Cardiac muscle cell (in vitro differentiated cells and primary cell): ENCODE measurements around the gene PRKCZ. TPM values are rescaled to one million over a fixed set of nuclear protein-coding genes. Genes with fewer than 3 reads are reported as not detected.

Source experiments
- DNase-seq, 2 donors: peaks; one replicate each; pipeline versions ENCODE4 v3.0.0 to v3.0.0-alpha.2; 2010 to 2017; ENCODE audit warnings: low read depth in 1 of 2, low spot score in 1 of 2
- H3K27ac ChIP-seq: fragments of 200-600 bp; sonication (generic); 2 replicates; pipeline ENCODE4 v1.5.1; 2016
- H3K27me3 ChIP-seq: fragments of 200-600 bp; sonication (generic); 2 replicates; pipeline ENCODE4 v1.6.0; 2016; ENCODE audit warnings: control low read depth
- H3K36me3 ChIP-seq: fragments of 200-600 bp; sonication (generic); 2 replicates; pipeline ENCODE4 v1.5.1; 2016; ENCODE audit warnings: control low read depth
- H3K4me1 ChIP-seq: fragments of 200-600 bp; sonication (generic); 2 replicates; pipeline ENCODE4 v1.8.1; 2017; ENCODE audit warnings: low read depth, mild to moderate bottlenecking, mixed run types
- H3K4me3 ChIP-seq: fragments of 200-600 bp; sonication (generic); 2 replicates; pipeline ENCODE4 v1.5.1; 2016; ENCODE audit warnings: mild to moderate bottlenecking
- H3K9me3 ChIP-seq: fragments of 200-600 bp; sonication (generic); 2 replicates; pipeline ENCODE4 v1.5.1; 2017; ENCODE audit warnings: low read depth, mild to moderate bottlenecking, control low read depth
- polyA plus RNA-seq: library from polyadenylated mRNA; unstranded; fragments of >200 nt; fragmentation: Nextera tagmentation; extraction: Ambion mirVana; gene quantifications from 2 replicates; pipeline ENCODE4 v1.2.1, GENCODE V29; 2016
- total RNA-seq: library from RNA; depleted of rRNA; stranded (reverse); fragments of >200 nt; gene quantifications from 2 replicates; pipeline ENCODE4 v1.2.3, GENCODE V29; 2016
- TF ChIP-seq, protein P1 (sequence below): IDR thresholded peaks from 2 replicates; pipeline ENCODE4 v1.5.1; 2012; ENCODE audit warnings: low read depth, mild to moderate bottlenecking, low read length

The PRKCZ gene
- total and polyA plus RNA-seq, 2 experiments from 2014 or later = 44.6 to 50.9 TPM

DNA sequence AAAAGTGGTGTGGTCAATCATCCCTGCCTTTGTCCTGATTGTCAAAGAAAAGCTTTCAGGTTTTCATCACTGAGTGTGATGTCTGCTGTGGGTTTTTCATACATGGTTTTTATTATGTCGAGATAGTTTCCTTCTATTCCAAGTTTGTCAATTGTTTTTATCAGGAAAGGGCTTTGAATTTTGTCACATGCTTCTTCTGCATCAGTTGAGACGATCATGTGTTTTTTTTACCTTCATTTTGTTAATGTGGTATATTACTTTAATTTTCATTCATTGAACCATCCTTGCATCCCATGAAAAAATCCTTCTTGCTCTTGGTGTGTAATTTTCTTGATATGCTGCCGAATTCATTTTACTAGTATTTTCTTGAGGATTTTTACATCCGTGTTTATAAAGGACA lies 15.5 kb downstream of the PRKCZ start:
- TF ChIP-seq, protein P1, sequence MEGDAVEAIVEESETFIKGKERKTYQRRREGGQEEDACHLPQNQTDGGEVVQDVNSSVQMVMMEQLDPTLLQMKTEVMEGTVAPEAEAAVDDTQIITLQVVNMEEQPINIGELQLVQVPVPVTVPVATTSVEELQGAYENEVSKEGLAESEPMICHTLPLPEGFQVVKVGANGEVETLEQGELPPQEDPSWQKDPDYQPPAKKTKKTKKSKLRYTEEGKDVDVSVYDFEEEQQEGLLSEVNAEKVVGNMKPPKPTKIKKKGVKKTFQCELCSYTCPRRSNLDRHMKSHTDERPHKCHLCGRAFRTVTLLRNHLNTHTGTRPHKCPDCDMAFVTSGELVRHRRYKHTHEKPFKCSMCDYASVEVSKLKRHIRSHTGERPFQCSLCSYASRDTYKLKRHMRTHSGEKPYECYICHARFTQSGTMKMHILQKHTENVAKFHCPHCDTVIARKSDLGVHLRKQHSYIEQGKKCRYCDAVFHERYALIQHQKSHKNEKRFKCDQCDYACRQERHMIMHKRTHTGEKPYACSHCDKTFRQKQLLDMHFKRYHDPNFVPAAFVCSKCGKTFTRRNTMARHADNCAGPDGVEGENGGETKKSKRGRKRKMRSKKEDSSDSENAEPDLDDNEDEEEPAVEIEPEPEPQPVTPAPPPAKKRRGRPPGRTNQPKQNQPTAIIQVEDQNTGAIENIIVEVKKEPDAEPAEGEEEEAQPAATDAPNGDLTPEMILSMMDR = no peak
- Histone ChIP-seq H3K4me3 (no peak overlapping the region), H3K27ac (no peak overlapping the region), H3K27me3 (no peaks in the 10 kb centered on the region), H3K36me3 (peaks cover 5% of the 10 kb centered on the region), H3K9me3 (no peaks in the 10 kb centered on the region), H3K4me1 (no peaks in the 10 kb centered on the region)
- DNase-seq = no peak

DNA sequence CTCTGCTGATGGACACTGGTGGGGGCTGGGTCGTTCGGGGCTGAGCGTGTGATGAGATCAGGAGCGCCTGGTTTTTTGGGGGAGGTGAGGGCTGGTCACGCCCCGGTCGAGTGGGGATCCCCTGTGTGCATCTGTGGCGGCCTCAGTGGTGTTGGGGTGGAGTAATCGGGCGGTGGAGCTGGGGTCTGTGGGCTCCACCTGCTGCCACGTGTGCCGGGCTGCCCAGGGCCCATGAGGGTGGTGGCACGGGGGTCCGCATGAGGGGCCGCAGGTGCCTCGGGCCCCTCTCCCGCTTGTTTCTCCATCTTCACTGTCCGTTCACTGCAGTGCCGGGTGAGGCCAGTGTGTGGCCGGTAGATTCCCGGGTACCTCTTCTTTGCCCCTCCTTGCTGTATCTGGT lies 17.2 kb downstream of the PRKCZ start:
- no peak overlapping the region for H3K4me3 ChIP-seq
- TF ChIP-seq, protein P1 = no peak
- DNase-seq = no peak
- no peaks in the 10 kb centered on the region for H3K4me1 ChIP-seq
- no peak overlapping the region for H3K27ac ChIP-seq
- H3K36me3 ChIP-seq = peaks cover 3% of the 10 kb centered on the region
- H3K27me3 ChIP-seq = no peaks in the 10 kb centered on the region
- no peaks in the 10 kb centered on the region for H3K9me3 ChIP-seq

DNA sequence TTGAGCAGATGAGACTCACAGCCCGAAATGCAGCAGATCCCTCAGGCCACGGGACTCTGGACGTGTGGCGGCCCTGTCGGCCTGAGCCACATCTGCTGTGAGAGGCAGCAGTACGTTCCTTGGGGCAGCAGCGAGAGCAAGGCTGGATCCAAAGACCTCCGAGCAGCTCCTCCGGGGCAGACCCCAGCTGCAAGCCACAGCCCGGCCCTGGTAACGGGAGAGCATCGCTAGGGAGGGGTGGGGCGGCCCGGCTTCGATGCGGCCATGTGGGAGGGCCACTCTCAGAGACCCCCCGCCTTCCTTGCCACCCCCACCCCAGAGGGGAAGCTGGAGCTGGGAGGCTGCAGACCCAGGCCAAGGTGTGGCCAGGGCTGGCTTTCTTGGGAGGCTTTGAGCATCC lies 17.8 kb downstream of the PRKCZ start:
- Histone ChIP-seq H3K9me3 (no peaks in the 10 kb centered on the region), H3K4me1 (no peaks in the 10 kb centered on the region), H3K4me3 (no peak overlapping the region), H3K36me3 (peaks cover 3% of the 10 kb centered on the region), H3K27ac (no peak overlapping the region), H3K27me3 (no peaks in the 10 kb centered on the region)
- no peak for DNase-seq
- TF ChIP-seq, protein P1 = no peak

DNA sequence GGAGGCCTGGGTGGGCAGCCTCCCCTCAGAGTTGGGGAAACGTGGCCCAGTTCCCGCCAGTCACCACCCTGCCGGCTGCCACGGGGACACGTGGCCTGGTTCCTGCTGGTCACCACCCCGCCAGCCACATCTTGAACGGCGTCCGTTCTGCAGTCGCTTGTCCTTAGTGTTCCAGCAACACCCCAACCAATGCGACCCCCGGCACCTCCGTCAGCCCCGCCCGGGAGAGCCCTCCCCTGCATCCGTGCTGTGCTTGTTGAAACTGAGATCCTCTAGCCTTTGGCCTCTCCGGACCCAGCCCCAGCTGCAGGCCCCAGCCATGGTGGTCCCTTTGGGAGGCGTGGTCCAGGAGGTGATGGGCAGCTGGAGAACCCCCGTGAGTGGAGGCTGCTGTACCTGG lies 18.7 kb downstream of the PRKCZ start:
- Histone ChIP-seq H3K36me3 (peaks cover 3% of the 10 kb centered on the region), H3K27me3 (no peaks in the 10 kb centered on the region), H3K27ac (no peak overlapping the region), H3K4me1 (no peaks in the 10 kb centered on the region), H3K9me3 (no peaks in the 10 kb centered on the region), H3K4me3 (no peak overlapping the region)
- TF ChIP-seq, protein P1 = no peak
- DNase-seq = no peak

DNA sequence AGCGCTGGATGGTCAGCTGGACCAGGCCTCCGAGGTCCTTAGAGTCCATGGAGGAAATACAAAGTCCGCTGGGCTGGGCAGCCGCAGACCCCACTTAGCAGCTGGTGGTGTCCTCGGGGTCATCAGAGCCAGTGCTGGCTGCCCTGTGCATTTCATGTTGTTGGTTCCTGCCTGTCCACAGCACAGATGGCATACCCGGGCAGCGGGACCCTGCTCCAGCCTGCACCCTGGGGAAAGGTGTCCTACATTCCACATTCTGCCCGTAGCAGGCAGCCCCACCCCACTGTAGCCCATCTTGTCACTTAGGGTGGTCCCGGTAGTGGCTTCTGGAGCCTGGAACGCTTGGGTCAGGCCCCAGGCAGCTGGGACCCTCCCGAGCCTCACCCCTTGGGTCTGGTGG lies 19.8 kb downstream of the PRKCZ start:
- DNase-seq = no peak
- Histone ChIP-seq H3K27me3 (no peaks in the 10 kb centered on the region), H3K4me1 (no peaks in the 10 kb centered on the region), H3K9me3 (no peaks in the 10 kb centered on the region), H3K36me3 (peaks cover 3% of the 10 kb centered on the region), H3K27ac (no peak overlapping the region), H3K4me3 (no peak overlapping the region)
- TF ChIP-seq, protein P1 = no peak
